ENCODE results near the gene KCNMA1.

- TF ChIP-seq CTCF (IDR thresholded peaks at IDR 0.05; ENCODE audit: insufficient read depth, low read length, poor library complexity, severe bottlenecking) (no peak), EZH2phosphoT487 (conservative IDR thresholded peaks at IDR 0.05; ENCODE audit: low read length) (no peak)
These were observed 442.5 kb downstream of the KCNMA1 start for GRCh38 chr10:77195101-77195500.

All from SU-DHL-6 (cell line).